Fibroblast of lung (primary cell): ENCODE measurements around the gene LPIN1. TPM values are rescaled to one million over a fixed set of nuclear protein-coding genes. Genes with fewer than 3 reads are reported as not detected.
A peak's percentile ranks its signal among the peaks of the same experiment; 100 is the strongest.

Experiments
- DNase-seq, 2 donors: peaks; one replicate each; pipeline versions ENCODE4 v3.0.0 to v3.0.0-alpha.2; 2010; ENCODE audit warnings: low read depth in 2 of 2
- H2AFZ ChIP-seq: 2 replicates; pipeline ENCODE4 v1.5.1; 2012; ENCODE audit warnings: low read length, control low read depth, inconsistent platforms
- H3K27ac ChIP-seq: 2 replicates; pipeline ENCODE4 v1.5.1; 2011; ENCODE audit warnings: low read length, control low read depth; ENCODE audit not compliant: insufficient read depth
- H3K27me3 ChIP-seq: 2 replicates; pipeline ENCODE4 v1.5.1; 2011; ENCODE audit warnings: mild to moderate bottlenecking, low read length; ENCODE audit not compliant: control insufficient read depth, insufficient read depth
- H3K36me3 ChIP-seq: 2 replicates; pipeline ENCODE4 v1.5.1; 2011; ENCODE audit warnings: low read length; ENCODE audit not compliant: control insufficient read depth, insufficient read depth
- H3K4me1 ChIP-seq: 2 replicates; pipeline ENCODE4 v1.5.1; 2011; ENCODE audit warnings: low read length; ENCODE audit not compliant: control insufficient read depth, insufficient read depth; ENCODE audit errors: extremely low read depth
- H3K4me2 ChIP-seq: 2 replicates; pipeline ENCODE4 v1.5.1; 2011; ENCODE audit warnings: low read length, control low read depth; ENCODE audit not compliant: insufficient read depth; ENCODE audit errors: extremely low read depth
- H3K4me3 ChIP-seq, 4 experiments: fragments of 200-600 bp in 1 of 4; sonication (generic) in 1 of 4; replicated peaks in 1 of 4; 2 replicates each; pipeline ENCODE4 v1.5.1; 2011 to 2016; ENCODE audit warnings: low read length in 4 of 4, low read depth in 3 of 4, mild to moderate bottlenecking in 3 of 4, control low read depth in 2 of 4, inconsistent platforms in 1 of 4, mixed read lengths in 1 of 4; ENCODE audit not compliant: insufficient read depth in 1 of 4; ENCODE audit errors: control extremely low read depth in 1 of 4
- H3K79me2 ChIP-seq: 2 replicates; pipeline ENCODE4 v1.5.1; 2012; ENCODE audit warnings: mild to moderate bottlenecking, low read length, inconsistent platforms; ENCODE audit not compliant: control insufficient read depth, insufficient read depth
- H3K9ac ChIP-seq: 2 replicates; pipeline ENCODE4 v1.5.1; 2011; ENCODE audit warnings: mild to moderate bottlenecking, low read length, control low read depth; ENCODE audit not compliant: insufficient read depth
- H3K9me3 ChIP-seq: 2 replicates; pipeline ENCODE4 v1.5.1; 2012; ENCODE audit warnings: low read depth, low read length; ENCODE audit not compliant: control insufficient read depth, insufficient read depth
- H4K20me1 ChIP-seq: 2 replicates; pipeline ENCODE4 v1.5.1; 2011; ENCODE audit warnings: low read length; ENCODE audit not compliant: control insufficient read depth, insufficient read depth; ENCODE audit errors: extremely low read depth
- CTCF ChIP-seq, 2 donors: IDR thresholded peaks in 1 of 2; conservative IDR thresholded peaks in 1 of 2; 1 replicate in 1 of 2; 2 replicates in 1 of 2; pipeline ENCODE4 v1.5.1; 2011 to 2012; ENCODE audit warnings: low read length in 2 of 2, control low read depth in 1 of 2, inconsistent platforms in 1 of 2, low read depth in 1 of 2, mild to moderate bottlenecking in 1 of 2
- EZH2 ChIP-seq: IDR thresholded peaks from 2 replicates; pipeline ENCODE4 v1.5.1; 2012; ENCODE audit warnings: low read length, control low read depth, mild to moderate bottlenecking; ENCODE audit errors: missing control alignments
- polyA plus RNA-seq, 2 donors: library from polyadenylated mRNA; depleted of rRNA in 1 of 2; stranded (reverse) in 1 of 2; unstranded in 1 of 2; fragments of >200 nt; gene quantifications; 2 replicates each; pipeline ENCODE4 v1.2.1, GENCODE V29; 2011 to 2012; ENCODE audit warnings: missing spikeins in 1 of 2
- total RNA-seq: library from RNA; depleted of rRNA; stranded (reverse); fragments of >200 nt; gene quantifications from 2 replicates; pipeline ENCODE4 v1.2.1, GENCODE V29; 2014

LPIN1 gene
- total and polyA plus RNA-seq, 2 donors (not counting 1 experiment from before 2014, with no cell fraction given) = 87.8 to 205 TPM

GRCh38 chr2:11766016-11766415 is 19.6 kb downstream of the LPIN1 start:
- Histone ChIP-seq H3K4me1 (no peaks in the 10 kb centered on the region), H3K9me3 (no peaks in the 10 kb centered on the region), H3K27me3 (no peaks in the 10 kb centered on the region), H3K9ac (no peak overlapping the region), H2AFZ (no peak overlapping the region), H3K27ac (no peak overlapping the region), H4K20me1 (no peaks in the 10 kb centered on the region), H3K36me3 (peaks cover 29% of the 10 kb centered on the region), H3K79me2 (peaks cover 41% of the 10 kb centered on the region), H3K4me2 (no peak overlapping the region), H3K4me3 (no peak overlapping the region)
- TF ChIP-seq CTCF (conservative IDR thresholded peaks at IDR 0.05 in 1 of 2, IDR thresholded peaks at IDR 0.05 in 1 of 2; ENCODE audit: low read depth in 1 of 2, low read length in 2 of 2) = no peak
- no peak for TF ChIP-seq EZH2
- no peak for DNase-seq

- no peaks in the 10 kb centered on the region for H3K4me1 ChIP-seq
- no peaks in the 10 kb centered on the region for H3K27me3 ChIP-seq
- no peak overlapping the region for H3K4me2 ChIP-seq
- no peak overlapping the region for H3K4me3 ChIP-seq
- no peak for DNase-seq
- H4K20me1 ChIP-seq = no peaks in the 10 kb centered on the region
- no peak overlapping the region for H3K9ac ChIP-seq
- H3K27ac ChIP-seq = no peak overlapping the region
- H3K9me3 ChIP-seq = no peaks in the 10 kb centered on the region
- no peak overlapping the region for H2AFZ ChIP-seq
- H3K36me3 ChIP-seq = peaks cover 35% of the 10 kb centered on the region
- H3K79me2 ChIP-seq = peaks cover 27% of the 10 kb centered on the region
- TF ChIP-seq CTCF (conservative IDR thresholded peaks at IDR 0.05 in 1 of 2, IDR thresholded peaks at IDR 0.05 in 1 of 2; ENCODE audit: low read depth in 1 of 2, low read length in 2 of 2) (no peak), EZH2 (no peak)
These were observed 21.3 kb downstream of the LPIN1 start for GRCh38 chr2:11767779-11768178.

- H3K9me3 ChIP-seq = no peaks in the 10 kb centered on the region
- H4K20me1 ChIP-seq = no peaks in the 10 kb centered on the region
- H3K4me1 ChIP-seq = no peaks in the 10 kb centered on the region
- peak in 1 of 2 donors; percentile 55 for DNase-seq
- H3K27ac ChIP-seq = no peak overlapping the region
- no peak overlapping the region for H2AFZ ChIP-seq
- H3K27me3 ChIP-seq = no peaks in the 10 kb centered on the region
- no peak overlapping the region for H3K4me2 ChIP-seq
- no peak overlapping the region for H3K4me3 ChIP-seq
- H3K36me3 ChIP-seq = peaks cover 35% of the 10 kb centered on the region
- peaks cover 18% of the 10 kb centered on the region for H3K79me2 ChIP-seq
- TF ChIP-seq EZH2 = no peak
- no peak for TF ChIP-seq CTCF (conservative IDR thresholded peaks at IDR 0.05 in 1 of 2, IDR thresholded peaks at IDR 0.05 in 1 of 2; ENCODE audit: low read depth in 1 of 2, low read length in 2 of 2)
- H3K9ac ChIP-seq = no peak overlapping the region
These were observed 22.5 kb downstream of the LPIN1 start for GRCh38 chr2:11768946-11769345.
